ENCODE measurements around the gene SLC5A6.

DNA sequence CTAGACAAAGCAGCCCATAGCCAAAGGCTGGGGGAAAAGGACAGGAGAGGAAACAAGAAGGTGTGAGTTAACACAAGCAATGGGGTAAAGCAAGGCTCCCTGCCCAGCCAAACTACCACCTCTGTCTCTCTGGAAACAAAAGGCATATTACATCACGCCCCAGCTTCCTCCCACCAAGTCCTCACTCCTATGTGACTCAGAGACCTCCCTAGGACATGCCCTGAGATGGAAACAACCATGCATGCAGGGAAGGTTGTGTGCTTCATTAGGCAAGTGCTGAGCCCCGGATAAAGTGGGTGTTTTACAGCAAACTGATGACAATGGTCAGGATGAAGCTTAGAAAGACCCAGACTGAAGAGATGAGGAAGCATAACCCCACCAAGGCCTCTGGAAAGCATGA, 9.2 kb downstream of the SLC5A6 start:
- TF ChIP-seq NFRKB (IDR thresholded peaks at IDR 0.05) (no peak), BHLHE40 (IDR thresholded peaks at IDR 0.05; ENCODE audit: borderline replicate concordance) (no peak)

All from HEK293T (cell line).